WTC11 (cell line): ENCODE data around the gene ASB11. TPM values are rescaled to one million over a fixed set of nuclear protein-coding genes. Genes with fewer than 3 reads are reported as not detected.

Experiments
- ATAC-seq: fragments of 200-7000 bp; cut with Tn5 transposase; 2 replicates; pipeline ENCODE4 v1.10.0; 2021; ENCODE audit warnings: mild to moderate bottlenecking, moderate library complexity
- CTCF ChIA-PET: fragments of 300-600 bp; sonication (Branson Sonifier 250); formaldehyde crosslinking; loops from one replicate; lab custom pipeline; 2021; ENCODE audit warnings: antibody characterized with exemption; lab: Charles Lee
- POLR2A ChIA-PET: fragments of 350-600 bp; sonication (Branson Sonifier 250); formaldehyde crosslinking; loops from one replicate; lab custom pipeline; 2021; ENCODE audit warnings: antibody characterized with exemption; lab: Charles Lee
- DNase-seq: peaks from one replicate; pipeline ENCODE4 v3.0.0; 2021; ENCODE audit warnings: low spot score
- H3K27ac Mint-ChIP-seq: 2 replicates; pipeline ENCODE4 v1.8.0; 2021; ENCODE audit warnings: mixed read lengths
- H3K27me3 Mint-ChIP-seq: 2 replicates; pipeline ENCODE4 v1.8.0; 2021; ENCODE audit warnings: low read depth, mild to moderate bottlenecking, moderate library complexity, mixed read lengths
- H3K36me3 Mint-ChIP-seq: 2 replicates; pipeline ENCODE4 v1.8.0; 2021; ENCODE audit warnings: mixed read lengths
- H3K4me1 Mint-ChIP-seq: 2 replicates; pipeline ENCODE4 v1.8.0; 2022; ENCODE audit warnings: mixed read lengths
- H3K4me3 Mint-ChIP-seq: 2 replicates; pipeline ENCODE4 v1.8.0; 2021; ENCODE audit warnings: mild to moderate bottlenecking, moderate library complexity, mixed read lengths
- H3K9me3 Mint-ChIP-seq: 2 replicates; pipeline ENCODE4 v1.8.0; 2021; ENCODE audit warnings: mixed read lengths
- ELF4 ChIP-seq: sonication (generic); formaldehyde crosslinking; IDR thresholded peaks from 2 replicates; pipeline ENCODE4 v1.8.1; 2022; ENCODE audit warnings: low read depth, mild to moderate bottlenecking, moderate library complexity, missing genetic modification reagents
- ESRRA ChIP-seq: sonication (generic); formaldehyde crosslinking; IDR thresholded peaks from 2 replicates; pipeline ENCODE4 v1.8.1; 2022; ENCODE audit warnings: mild to moderate bottlenecking, missing genetic modification reagents, borderline replicate concordance
- FOXJ3 ChIP-seq: sonication (generic); formaldehyde crosslinking; IDR thresholded peaks from 2 replicates; pipeline ENCODE4 v1.9.0; 2021; ENCODE audit warnings: missing genetic modification reagents, mild to moderate bottlenecking, borderline replicate concordance
- RORB ChIP-seq: fragments of 250-450 bp; sonication (Bioruptor Pico); IDR thresholded peaks from 2 replicates; pipeline ENCODE4 v1.9.0; 2021; ENCODE audit warnings: mild to moderate bottlenecking
- TEAD1 ChIP-seq: sonication (generic); formaldehyde crosslinking; IDR thresholded peaks from 2 replicates; pipeline ENCODE4 v1.8.0; 2022; ENCODE audit warnings: mild to moderate bottlenecking, missing genetic modification reagents
- TEAD4 ChIP-seq: sonication (generic); formaldehyde crosslinking; IDR thresholded peaks from 2 replicates; pipeline ENCODE4 v1.8.0; 2022; ENCODE audit warnings: mild to moderate bottlenecking, missing genetic modification reagents
- ZNF138 ChIP-seq: sonication (generic); formaldehyde crosslinking; conservative IDR thresholded peaks from 2 replicates; pipeline ENCODE4 v1.8.1; 2022; ENCODE audit warnings: mild to moderate bottlenecking, moderate library complexity, missing genetic modification reagents
- ZNF423 ChIP-seq: fragments of 250-450 bp; sonication (Bioruptor Pico); IDR thresholded peaks from 2 replicates; pipeline ENCODE4 v2.1.2; 2022; ENCODE audit warnings: mild to moderate bottlenecking, moderate library complexity
- total RNA-seq: library from RNA; stranded (reverse); gene quantifications from 3 replicates; pipeline ENCODE4 v1.2.3, GENCODE V29; 2021
- TF ChIP-seq, protein P1 (sequence below): fragments of 200-600 bp; IDR thresholded peaks from 2 replicates; pipeline ENCODE4 v1.8.0; 2022; ENCODE audit warnings: antibody characterized with exemption
- TF ChIP-seq, protein P2 (sequence below): sonication (generic); formaldehyde crosslinking; IDR thresholded peaks from 2 replicates; pipeline ENCODE4 v1.8.0; 2022; ENCODE audit warnings: missing genetic modification reagents
- TF ChIP-seq, protein P3 (sequence below): sonication (generic); formaldehyde crosslinking; IDR thresholded peaks from 2 replicates; pipeline ENCODE4 v1.8.0; 2022; ENCODE audit warnings: mild to moderate bottlenecking, missing genetic modification reagents
- TF ChIP-seq, protein P4 (sequence below): sonication (generic); formaldehyde crosslinking; IDR thresholded peaks from 2 replicates; pipeline ENCODE4 v1.8.1; 2022; ENCODE audit warnings: low read depth, missing genetic modification reagents, borderline replicate concordance
- TF ChIP-seq, protein P5 (sequence below): sonication (generic); formaldehyde crosslinking; IDR thresholded peaks from 2 replicates; pipeline ENCODE4 v1.8.0; 2022; ENCODE audit warnings: mild to moderate bottlenecking, missing genetic modification reagents
- TF ChIP-seq, protein P6 (sequence below): sonication (generic); formaldehyde crosslinking; conservative IDR thresholded peaks from 2 replicates; pipeline ENCODE4 v1.8.1; 2023; ENCODE audit warnings: mild to moderate bottlenecking, low read depth, missing genetic modification reagents, moderate library complexity
- TF ChIP-seq, protein P7 (sequence below): sonication (generic); formaldehyde crosslinking; IDR thresholded peaks from 2 replicates; pipeline ENCODE4 v1.8.1; 2023; ENCODE audit warnings: mild to moderate bottlenecking, moderate library complexity, missing genetic modification reagents
- TF ChIP-seq, protein P8 (sequence below): sonication (generic); formaldehyde crosslinking; IDR thresholded peaks from 2 replicates; pipeline ENCODE4 v1.8.0; 2023; ENCODE audit warnings: mild to moderate bottlenecking, missing genetic modification reagents

ASB11 gene
- total RNA-seq, 1 experiment from 2014 or later, result not detected

DNA sequence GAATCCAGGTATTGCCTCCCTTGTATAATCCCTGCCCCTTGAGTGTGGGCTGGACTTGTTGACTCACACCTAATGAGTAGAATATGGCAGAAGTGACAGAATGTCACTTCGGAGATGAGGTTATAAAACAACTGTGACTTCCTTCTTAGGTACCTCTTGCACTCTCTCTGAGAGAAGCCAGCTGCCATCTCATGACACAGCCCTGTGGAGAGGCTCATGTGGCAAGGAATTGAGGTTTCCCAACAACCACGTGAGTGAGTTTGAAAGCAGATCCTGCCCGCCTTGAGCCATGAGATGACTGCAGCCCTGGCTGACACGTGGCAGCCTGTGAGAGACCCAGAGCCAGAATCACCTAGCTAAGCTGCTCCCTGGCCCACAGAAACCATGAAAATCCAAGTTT is 13.5 kb downstream of the ASB11 start (continued):
- TF ChIP-seq, protein P1, sequence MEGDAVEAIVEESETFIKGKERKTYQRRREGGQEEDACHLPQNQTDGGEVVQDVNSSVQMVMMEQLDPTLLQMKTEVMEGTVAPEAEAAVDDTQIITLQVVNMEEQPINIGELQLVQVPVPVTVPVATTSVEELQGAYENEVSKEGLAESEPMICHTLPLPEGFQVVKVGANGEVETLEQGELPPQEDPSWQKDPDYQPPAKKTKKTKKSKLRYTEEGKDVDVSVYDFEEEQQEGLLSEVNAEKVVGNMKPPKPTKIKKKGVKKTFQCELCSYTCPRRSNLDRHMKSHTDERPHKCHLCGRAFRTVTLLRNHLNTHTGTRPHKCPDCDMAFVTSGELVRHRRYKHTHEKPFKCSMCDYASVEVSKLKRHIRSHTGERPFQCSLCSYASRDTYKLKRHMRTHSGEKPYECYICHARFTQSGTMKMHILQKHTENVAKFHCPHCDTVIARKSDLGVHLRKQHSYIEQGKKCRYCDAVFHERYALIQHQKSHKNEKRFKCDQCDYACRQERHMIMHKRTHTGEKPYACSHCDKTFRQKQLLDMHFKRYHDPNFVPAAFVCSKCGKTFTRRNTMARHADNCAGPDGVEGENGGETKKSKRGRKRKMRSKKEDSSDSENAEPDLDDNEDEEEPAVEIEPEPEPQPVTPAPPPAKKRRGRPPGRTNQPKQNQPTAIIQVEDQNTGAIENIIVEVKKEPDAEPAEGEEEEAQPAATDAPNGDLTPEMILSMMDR, result no peak
- TF ChIP-seq RORB (no peak), ESRRA (no peak), TEAD4 (no peak), TEAD1 (CRISPR knock-in tag) (no peak), ZNF138 (CRISPR knock-in tag) (no peak)
- TF ChIP-seq, protein P2, sequence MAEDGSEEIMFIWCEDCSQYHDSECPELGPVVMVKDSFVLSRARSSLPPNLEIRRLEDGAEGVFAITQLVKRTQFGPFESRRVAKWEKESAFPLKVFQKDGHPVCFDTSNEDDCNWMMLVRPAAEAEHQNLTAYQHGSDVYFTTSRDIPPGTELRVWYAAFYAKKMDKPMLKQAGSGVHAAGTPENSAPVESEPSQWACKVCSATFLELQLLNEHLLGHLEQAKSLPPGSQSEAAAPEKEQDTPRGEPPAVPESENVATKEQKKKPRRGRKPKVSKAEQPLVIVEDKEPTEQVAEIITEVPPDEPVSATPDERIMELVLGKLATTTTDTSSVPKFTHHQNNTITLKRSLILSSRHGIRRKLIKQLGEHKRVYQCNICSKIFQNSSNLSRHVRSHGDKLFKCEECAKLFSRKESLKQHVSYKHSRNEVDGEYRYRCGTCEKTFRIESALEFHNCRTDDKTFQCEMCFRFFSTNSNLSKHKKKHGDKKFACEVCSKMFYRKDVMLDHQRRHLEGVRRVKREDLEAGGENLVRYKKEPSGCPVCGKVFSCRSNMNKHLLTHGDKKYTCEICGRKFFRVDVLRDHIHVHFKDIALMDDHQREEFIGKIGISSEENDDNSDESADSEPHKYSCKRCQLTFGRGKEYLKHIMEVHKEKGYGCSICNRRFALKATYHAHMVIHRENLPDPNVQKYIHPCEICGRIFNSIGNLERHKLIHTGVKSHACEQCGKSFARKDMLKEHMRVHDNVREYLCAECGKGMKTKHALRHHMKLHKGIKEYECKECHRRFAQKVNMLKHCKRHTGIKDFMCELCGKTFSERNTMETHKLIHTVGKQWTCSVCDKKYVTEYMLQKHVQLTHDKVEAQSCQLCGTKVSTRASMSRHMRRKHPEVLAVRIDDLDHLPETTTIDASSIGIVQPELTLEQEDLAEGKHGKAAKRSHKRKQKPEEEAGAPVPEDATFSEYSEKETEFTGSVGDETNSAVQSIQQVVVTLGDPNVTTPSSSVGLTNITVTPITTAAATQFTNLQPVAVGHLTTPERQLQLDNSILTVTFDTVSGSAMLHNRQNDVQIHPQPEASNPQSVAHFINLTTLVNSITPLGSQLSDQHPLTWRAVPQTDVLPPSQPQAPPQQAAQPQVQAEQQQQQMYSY (CRISPR knock-in tag), result no peak
- TF ChIP-seq, protein P3, sequence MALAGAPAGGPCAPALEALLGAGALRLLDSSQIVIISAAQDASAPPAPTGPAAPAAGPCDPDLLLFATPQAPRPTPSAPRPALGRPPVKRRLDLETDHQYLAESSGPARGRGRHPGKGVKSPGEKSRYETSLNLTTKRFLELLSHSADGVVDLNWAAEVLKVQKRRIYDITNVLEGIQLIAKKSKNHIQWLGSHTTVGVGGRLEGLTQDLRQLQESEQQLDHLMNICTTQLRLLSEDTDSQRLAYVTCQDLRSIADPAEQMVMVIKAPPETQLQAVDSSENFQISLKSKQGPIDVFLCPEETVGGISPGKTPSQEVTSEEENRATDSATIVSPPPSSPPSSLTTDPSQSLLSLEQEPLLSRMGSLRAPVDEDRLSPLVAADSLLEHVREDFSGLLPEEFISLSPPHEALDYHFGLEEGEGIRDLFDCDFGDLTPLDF (CRISPR knock-in tag), result no peak
- TF ChIP-seq, protein P4, sequence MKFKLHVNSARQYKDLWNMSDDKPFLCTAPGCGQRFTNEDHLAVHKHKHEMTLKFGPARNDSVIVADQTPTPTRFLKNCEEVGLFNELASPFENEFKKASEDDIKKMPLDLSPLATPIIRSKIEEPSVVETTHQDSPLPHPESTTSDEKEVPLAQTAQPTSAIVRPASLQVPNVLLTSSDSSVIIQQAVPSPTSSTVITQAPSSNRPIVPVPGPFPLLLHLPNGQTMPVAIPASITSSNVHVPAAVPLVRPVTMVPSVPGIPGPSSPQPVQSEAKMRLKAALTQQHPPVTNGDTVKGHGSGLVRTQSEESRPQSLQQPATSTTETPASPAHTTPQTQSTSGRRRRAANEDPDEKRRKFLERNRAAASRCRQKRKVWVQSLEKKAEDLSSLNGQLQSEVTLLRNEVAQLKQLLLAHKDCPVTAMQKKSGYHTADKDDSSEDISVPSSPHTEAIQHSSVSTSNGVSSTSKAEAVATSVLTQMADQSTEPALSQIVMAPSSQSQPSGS, result no peak
- TF ChIP-seq, protein P5, sequence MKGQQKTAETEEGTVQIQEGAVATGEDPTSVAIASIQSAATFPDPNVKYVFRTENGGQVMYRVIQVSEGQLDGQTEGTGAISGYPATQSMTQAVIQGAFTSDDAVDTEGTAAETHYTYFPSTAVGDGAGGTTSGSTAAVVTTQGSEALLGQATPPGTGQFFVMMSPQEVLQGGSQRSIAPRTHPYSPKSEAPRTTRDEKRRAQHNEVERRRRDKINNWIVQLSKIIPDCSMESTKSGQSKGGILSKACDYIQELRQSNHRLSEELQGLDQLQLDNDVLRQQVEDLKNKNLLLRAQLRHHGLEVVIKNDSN (CRISPR knock-in tag), result no peak
- TF ChIP-seq, protein P6, sequence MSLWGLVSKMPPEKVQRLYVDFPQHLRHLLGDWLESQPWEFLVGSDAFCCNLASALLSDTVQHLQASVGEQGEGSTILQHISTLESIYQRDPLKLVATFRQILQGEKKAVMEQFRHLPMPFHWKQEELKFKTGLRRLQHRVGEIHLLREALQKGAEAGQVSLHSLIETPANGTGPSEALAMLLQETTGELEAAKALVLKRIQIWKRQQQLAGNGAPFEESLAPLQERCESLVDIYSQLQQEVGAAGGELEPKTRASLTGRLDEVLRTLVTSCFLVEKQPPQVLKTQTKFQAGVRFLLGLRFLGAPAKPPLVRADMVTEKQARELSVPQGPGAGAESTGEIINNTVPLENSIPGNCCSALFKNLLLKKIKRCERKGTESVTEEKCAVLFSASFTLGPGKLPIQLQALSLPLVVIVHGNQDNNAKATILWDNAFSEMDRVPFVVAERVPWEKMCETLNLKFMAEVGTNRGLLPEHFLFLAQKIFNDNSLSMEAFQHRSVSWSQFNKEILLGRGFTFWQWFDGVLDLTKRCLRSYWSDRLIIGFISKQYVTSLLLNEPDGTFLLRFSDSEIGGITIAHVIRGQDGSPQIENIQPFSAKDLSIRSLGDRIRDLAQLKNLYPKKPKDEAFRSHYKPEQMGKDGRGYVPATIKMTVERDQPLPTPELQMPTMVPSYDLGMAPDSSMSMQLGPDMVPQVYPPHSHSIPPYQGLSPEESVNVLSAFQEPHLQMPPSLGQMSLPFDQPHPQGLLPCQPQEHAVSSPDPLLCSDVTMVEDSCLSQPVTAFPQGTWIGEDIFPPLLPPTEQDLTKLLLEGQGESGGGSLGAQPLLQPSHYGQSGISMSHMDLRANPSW (CRISPR knock-in tag), result no peak

DNA sequence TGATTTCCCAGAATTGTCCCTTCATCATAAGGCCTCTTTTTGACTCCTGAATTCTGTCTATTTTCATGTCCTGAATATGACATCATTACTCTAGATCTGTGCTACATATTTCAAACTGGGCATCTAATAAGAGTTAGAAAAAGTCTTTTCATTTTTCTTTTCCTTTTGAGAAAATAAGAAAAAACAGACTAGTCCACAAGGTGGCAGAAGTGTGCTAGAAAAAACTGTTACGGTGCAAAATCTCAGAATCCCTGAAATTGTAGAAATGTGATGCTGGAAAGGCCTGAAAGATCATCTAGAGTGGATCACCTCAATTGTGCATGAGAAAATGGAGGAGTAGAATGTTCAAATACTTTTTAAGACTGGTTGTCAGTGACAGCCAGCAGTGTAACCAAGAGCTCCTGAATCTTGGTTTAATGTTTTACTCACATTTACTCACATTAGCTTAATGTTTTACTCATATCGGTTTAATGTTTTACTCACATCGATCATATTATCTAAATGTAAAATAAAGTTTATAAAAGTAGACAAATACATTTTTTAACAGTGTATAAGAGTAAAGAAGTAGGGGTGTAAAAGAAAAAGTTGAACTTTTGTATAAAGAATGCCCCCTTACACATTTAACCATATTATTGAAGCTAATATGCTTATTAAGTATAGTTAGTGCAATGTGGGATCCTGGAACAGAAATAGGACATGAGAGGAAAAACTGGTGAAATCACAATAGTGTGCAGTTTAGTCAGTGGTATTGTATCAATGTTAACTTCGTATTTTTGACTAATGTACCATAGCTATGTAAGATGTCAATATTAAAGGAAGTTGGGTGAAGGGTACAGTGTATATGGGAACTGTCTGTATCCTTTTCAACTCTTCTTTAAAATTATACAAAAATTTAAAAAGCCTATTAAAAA is 15.2 kb downstream of the ASB11 start:
- peaks cover 9% of the 10 kb centered on the region for H3K4me1 Mint-ChIP-seq
- DNase-seq (no peak), ATAC-seq (no peak)
- no peaks in the 10 kb centered on the region for H3K9me3 Mint-ChIP-seq
- no peaks in the 10 kb centered on the region for H3K36me3 Mint-ChIP-seq
- POLR2A ChIA-PET, result no interaction called here
- CTCF ChIA-PET, result interaction anchor here (0.8 kb wide), 1 partner anchor 244 kb away, joined by 3 read pairs; no protein-coding TSS in a partner anchor
- H3K27me3 Mint-ChIP-seq, result no peaks in the 10 kb centered on the region; the same call in 1 of the 2 replicates
- no peak overlapping the region for H3K27ac Mint-ChIP-seq
- H3K4me3 Mint-ChIP-seq, result no peak overlapping the region
- TF ChIP-seq, protein P7, sequence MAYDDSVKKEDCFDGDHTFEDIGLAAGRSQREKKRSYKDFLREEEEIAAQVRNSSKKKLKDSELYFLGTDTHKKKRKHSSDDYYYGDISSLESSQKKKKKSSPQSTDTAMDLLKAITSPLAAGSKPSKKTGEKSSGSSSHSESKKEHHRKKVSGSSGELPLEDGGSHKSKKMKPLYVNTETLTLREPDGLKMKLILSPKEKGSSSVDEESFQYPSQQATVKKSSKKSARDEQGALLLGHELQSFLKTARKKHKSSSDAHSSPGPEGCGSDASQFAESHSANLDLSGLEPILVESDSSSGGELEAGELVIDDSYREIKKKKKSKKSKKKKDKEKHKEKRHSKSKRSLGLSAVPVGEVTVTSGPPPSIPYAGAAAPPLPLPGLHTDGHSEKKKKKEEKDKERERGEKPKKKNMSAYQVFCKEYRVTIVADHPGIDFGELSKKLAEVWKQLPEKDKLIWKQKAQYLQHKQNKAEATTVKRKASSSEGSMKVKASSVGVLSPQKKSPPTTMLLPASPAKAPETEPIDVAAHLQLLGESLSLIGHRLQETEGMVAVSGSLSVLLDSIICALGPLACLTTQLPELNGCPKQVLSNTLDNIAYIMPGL (CRISPR knock-in tag), result no peak
- TF ChIP-seq ELF4 (CRISPR knock-in tag), result no peak
- TF ChIP-seq, protein P4, result no peak
- no peak for TF ChIP-seq ZNF423 (CRISPR knock-in tag)
- TF ChIP-seq, protein P8, sequence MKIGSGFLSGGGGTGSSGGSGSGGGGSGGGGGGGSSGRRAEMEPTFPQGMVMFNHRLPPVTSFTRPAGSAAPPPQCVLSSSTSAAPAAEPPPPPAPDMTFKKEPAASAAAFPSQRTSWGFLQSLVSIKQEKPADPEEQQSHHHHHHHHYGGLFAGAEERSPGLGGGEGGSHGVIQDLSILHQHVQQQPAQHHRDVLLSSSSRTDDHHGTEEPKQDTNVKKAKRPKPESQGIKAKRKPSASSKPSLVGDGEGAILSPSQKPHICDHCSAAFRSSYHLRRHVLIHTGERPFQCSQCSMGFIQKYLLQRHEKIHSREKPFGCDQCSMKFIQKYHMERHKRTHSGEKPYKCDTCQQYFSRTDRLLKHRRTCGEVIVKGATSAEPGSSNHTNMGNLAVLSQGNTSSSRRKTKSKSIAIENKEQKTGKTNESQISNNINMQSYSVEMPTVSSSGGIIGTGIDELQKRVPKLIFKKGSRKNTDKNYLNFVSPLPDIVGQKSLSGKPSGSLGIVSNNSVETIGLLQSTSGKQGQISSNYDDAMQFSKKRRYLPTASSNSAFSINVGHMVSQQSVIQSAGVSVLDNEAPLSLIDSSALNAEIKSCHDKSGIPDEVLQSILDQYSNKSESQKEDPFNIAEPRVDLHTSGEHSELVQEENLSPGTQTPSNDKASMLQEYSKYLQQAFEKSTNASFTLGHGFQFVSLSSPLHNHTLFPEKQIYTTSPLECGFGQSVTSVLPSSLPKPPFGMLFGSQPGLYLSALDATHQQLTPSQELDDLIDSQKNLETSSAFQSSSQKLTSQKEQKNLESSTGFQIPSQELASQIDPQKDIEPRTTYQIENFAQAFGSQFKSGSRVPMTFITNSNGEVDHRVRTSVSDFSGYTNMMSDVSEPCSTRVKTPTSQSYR (CRISPR knock-in tag), result no peak
- TF ChIP-seq TEAD4, result no peak
- TF ChIP-seq FOXJ3 (CRISPR knock-in tag), result no peak
